SK-N-SH (cell line): ENCODE data around the gene GLIPR1L1. TPM values are rescaled to one million over a fixed set of nuclear protein-coding genes. Genes with fewer than 3 reads are reported as not detected.

Experiments used
- CTCF ChIA-PET: fragments of 300-600, 350-600 bp; formaldehyde crosslinking; extraction: SDS; loops from one replicate; lab custom pipeline; 2021; lab: Yijun Ruan, JAX
- POLR2A ChIA-PET: fragments of 350-600 bp; sonication (Branson Sonifier 250); formaldehyde crosslinking; extraction: SDS; loops from one replicate; lab custom pipeline; 2020; ENCODE audit warnings: antibody characterized with exemption, inconsistent platforms; lab: Yijun Ruan, JAX
- DNase-seq: peaks from one replicate; pipeline ENCODE4 v3.0.0; 2012
- H2AFZ ChIP-seq: fragments of 200-600 bp; sonication (generic); 2 replicates; pipeline ENCODE4 v1.8.1; 2016; ENCODE audit warnings: antibody characterized with exemption, mild to moderate bottlenecking, low read depth
- H3F3A ChIP-seq: fragments of 200-600 bp; sonication (generic); replicated peaks from 2 replicates; pipeline ENCODE3; 2016; ENCODE audit warnings: antibody characterized with exemption, mild to moderate bottlenecking; ENCODE audit not compliant: insufficient read depth
- H3K27ac ChIP-seq, 2 experiments: fragments of 200-500 bp in 1 of 2; fragments of 200-600 bp in 1 of 2; sonication (Bioruptor generic) in 1 of 2; sonication (generic), shearing (Covaris generic) in 1 of 2; 2 replicates each; pipeline versions ENCODE4 v1.5.1 to v1.6.1; 2014 to 2016; ENCODE audit warnings: low read depth in 2 of 2, inconsistent platforms in 1 of 2, low read length in 1 of 2, mild to moderate bottlenecking in 1 of 2, mixed read lengths in 1 of 2
- H3K27me3 ChIP-seq: fragments of 200-600 bp; sonication (generic), shearing (Covaris generic); 2 replicates; pipeline ENCODE4 v1.6.1; 2016; ENCODE audit warnings: mixed run types; ENCODE audit not compliant: insufficient read depth
- H3K36me3 ChIP-seq, 2 experiments: fragments of 200-500 bp in 1 of 2; fragments of 200-600 bp in 1 of 2; sonication (Bioruptor generic) in 1 of 2; sonication (generic) in 1 of 2; replicated peaks in 1 of 2; 2 replicates each; pipeline versions ENCODE3 to v1.5.1; 2014 to 2016; ENCODE audit warnings: low read length in 1 of 2, mild to moderate bottlenecking in 1 of 2; ENCODE audit not compliant: insufficient read depth in 2 of 2, control insufficient read depth in 1 of 2
- H3K4me1 ChIP-seq, 2 experiments: fragments of 200-500 bp in 1 of 2; fragments of 200-600 bp in 1 of 2; sonication (Bioruptor generic) in 1 of 2; sonication (generic), shearing (Covaris generic) in 1 of 2; 2 replicates each; pipeline versions ENCODE4 v1.5.1 to v1.6.1; 2014 to 2016; ENCODE audit warnings: low read depth in 1 of 2, low read length in 1 of 2, mixed run types in 1 of 2; ENCODE audit not compliant: insufficient read depth in 2 of 2, control insufficient read depth in 1 of 2
- H3K4me2 ChIP-seq: fragments of 200-600 bp; sonication (generic), shearing (Covaris generic); 2 replicates; pipeline ENCODE4 v1.6.1; 2017; ENCODE audit warnings: mixed run types
- H3K4me3 ChIP-seq, 2 experiments: fragments of 200-500 bp in 1 of 2; fragments of 200-600 bp in 1 of 2; sonication (Bioruptor generic) in 1 of 2; sonication (generic), shearing (Covaris generic) in 1 of 2; 2 replicates each; pipeline versions ENCODE4 v1.5.1 to v1.8.1; 2014 to 2016; ENCODE audit warnings: low read depth in 2 of 2, inconsistent platforms in 1 of 2, low read length in 1 of 2, mild to moderate bottlenecking in 1 of 2, mixed read lengths in 1 of 2, moderate library complexity in 1 of 2
- H3K79me2 ChIP-seq: fragments of 200-600 bp; sonication (generic); 2 replicates; pipeline ENCODE4 v1.8.1; 2017; ENCODE audit warnings: mild to moderate bottlenecking; ENCODE audit not compliant: insufficient read depth
- H3K9ac ChIP-seq: fragments of 200-600 bp; sonication (generic); 2 replicates; pipeline ENCODE4 v1.6.1; 2017; ENCODE audit warnings: mixed run types
- H3K9me2 ChIP-seq: fragments of 200-600 bp; sonication (generic); 2 replicates; pipeline ENCODE4 v1.6.1; 2017; ENCODE audit warnings: mixed run types
- H3K9me3 ChIP-seq: fragments of 200-600 bp; sonication (generic); 2 replicates; pipeline ENCODE4 v1.6.1; 2017; ENCODE audit warnings: mixed run types, mild to moderate bottlenecking, moderate library complexity
- H4K20me1 ChIP-seq: fragments of 200-600 bp; sonication (generic); 2 replicates; pipeline ENCODE4 v1.6.1; 2017; ENCODE audit warnings: mild to moderate bottlenecking, mixed run types; ENCODE audit not compliant: insufficient read depth
- CTCF ChIP-seq: fragments of 200-600 bp; sonication (generic); IDR thresholded peaks from 2 replicates; pipeline ENCODE4 v1.6.1; 2017; ENCODE audit warnings: antibody characterized with exemption, mild to moderate bottlenecking, moderate library complexity
- ELF1 ChIP-seq: IDR thresholded peaks from 2 replicates; pipeline ENCODE4 v1.4.0; 2012
- FOXJ3 ChIP-seq: sonication (generic); formaldehyde crosslinking; IDR thresholded peaks from 2 replicates; pipeline ENCODE4 v1.5.1; 2020; ENCODE audit warnings: mild to moderate bottlenecking, missing genetic modification reagents
- GATA2 ChIP-seq: sonication (generic); formaldehyde crosslinking; IDR thresholded peaks from 2 replicates; pipeline ENCODE4 v1.5.0; 2020; ENCODE audit warnings: mild to moderate bottlenecking, missing genetic modification reagents
- MXI1 ChIP-seq: IDR thresholded peaks from 2 replicates; pipeline ENCODE4 v1.6.1; 2012; ENCODE audit warnings: mild to moderate bottlenecking, low read depth, low read length, improper control_type of control experiment
- NRF1 ChIP-seq: IDR thresholded peaks from 2 replicates; pipeline ENCODE4 v1.6.1; 2012; ENCODE audit warnings: low read depth, mild to moderate bottlenecking, low read length
- POLR2AphosphoS5 ChIP-seq: IDR thresholded peaks from 2 replicates; pipeline ENCODE4 v1.6.1; 2012; ENCODE audit warnings: low read depth, low read length
- RAD21 ChIP-seq: IDR thresholded peaks from 2 replicates; pipeline ENCODE4 v1.6.1; 2012; ENCODE audit warnings: mild to moderate bottlenecking, low read length
- RCOR1 ChIP-seq: fragments of 150-350 bp; IDR thresholded peaks from 2 replicates; pipeline ENCODE4 v1.6.1; 2017; ENCODE audit warnings: antibody characterized with exemption, low read length
- RXRA ChIP-seq: IDR thresholded peaks from 2 replicates; pipeline ENCODE4 v1.4.0; 2012; ENCODE audit warnings: low read depth, mild to moderate bottlenecking, borderline replicate concordance
- SMC3 ChIP-seq: IDR thresholded peaks from 2 replicates; pipeline ENCODE4 v1.6.1; 2012; ENCODE audit warnings: low read depth, low read length, improper control_type of control experiment
- TEAD4 ChIP-seq: IDR thresholded peaks from 2 replicates; pipeline ENCODE4 v1.4.0; 2012; ENCODE audit warnings: mild to moderate bottlenecking, borderline replicate concordance; ENCODE audit not compliant: insufficient read depth
- USF1 ChIP-seq: IDR thresholded peaks from 2 replicates; pipeline ENCODE4 v1.4.0; 2012; ENCODE audit warnings: low read depth, borderline replicate concordance
- YY1 ChIP-seq: IDR thresholded peaks from 2 replicates; pipeline ENCODE4 v1.4.0; 2012; ENCODE audit warnings: low read depth, mild to moderate bottlenecking
- WGBS: methylation state at CpG from one replicate; pipeline ENCODE4 v1.1.6; 2017; ENCODE audit warnings: low lambda C conversion rate; 5-methylcytosine and 5-hydroxymethylcytosine counted together
- polyA plus RNA-seq, 3 experiments: library from polyadenylated mRNA; depleted of rRNA; stranded (reverse); fragments of >200 nt; gene quantifications; 2 replicates each; pipeline ENCODE4 v1.2.3, GENCODE V29; 2012

GLIPR1L1 gene
- polyA plus RNA-seq, 1 of the 3 experiments (the other 2 are of a cell fraction), result not detected

GRCh38 chr12:75350413-75350812, 15.9 kb downstream of the GLIPR1L1 start:
- POLR2A ChIA-PET, result no interaction called here
- H3K9me2 ChIP-seq, result no peaks in the 10 kb centered on the region
- H3F3A ChIP-seq, result no peaks in the 10 kb centered on the region
- H3K36me3 ChIP-seq, result peaks cover 0 to 10% of the 10 kb centered on the region in 2 experiments
- no peak overlapping the region for H3K27ac ChIP-seq
- no peaks in the 10 kb centered on the region for H4K20me1 ChIP-seq
- no peak overlapping the region for H3K4me2 ChIP-seq
- no peaks in the 10 kb centered on the region for H3K79me2 ChIP-seq
- H3K9me3 ChIP-seq, result peaks cover 2% of the 10 kb centered on the region
- H3K4me1 ChIP-seq, result no peaks in the 10 kb centered on the region
- 72% methylated on average over 2 of the region's 2 CpGs for WGBS
- TF ChIP-seq ELF1, result no peak
- no peak for TF ChIP-seq MXI1
- no peak for TF ChIP-seq GATA2 (CRISPR knock-in tag)
- TF ChIP-seq RCOR1, result no peak
- TF ChIP-seq SMC3, result no peak
- no peak for TF ChIP-seq TEAD4
- no peak for TF ChIP-seq RXRA
- TF ChIP-seq USF1, result no peak
- no peak for TF ChIP-seq POLR2AphosphoS5
- no peak for TF ChIP-seq YY1
- no peak for TF ChIP-seq FOXJ3
- TF ChIP-seq RAD21, result no peak
- H3K4me3 ChIP-seq, result no peak overlapping the region
- CTCF ChIA-PET, result no interaction called here
- H2AFZ ChIP-seq, result no peak overlapping the region
- H3K27me3 ChIP-seq, result no peaks in the 10 kb centered on the region
- no peak overlapping the region for H3K9ac ChIP-seq
- no peak for DNase-seq

GRCh38 chr12:75354011-75354410, 19.5 kb downstream of the GLIPR1L1 start:
- Histone ChIP-seq H3K4me3 (no peak overlapping the region), H3K79me2 (no peaks in the 10 kb centered on the region), H4K20me1 (no peaks in the 10 kb centered on the region), H3K4me2 (no peak overlapping the region), H3K27me3 (no peaks in the 10 kb centered on the region), H3K27ac (no peak overlapping the region), H3K4me1 (no peaks in the 10 kb centered on the region), H3F3A (no peaks in the 10 kb centered on the region), H3K9ac (no peak overlapping the region), H3K9me2 (no peaks in the 10 kb centered on the region), H3K36me3 (peaks cover 0 to 14% of the 10 kb centered on the region in 2 experiments), H2AFZ (no peak overlapping the region), H3K9me3 (peaks cover 6% of the 10 kb centered on the region)
- ChIA-PET CTCF (interaction anchor here (0.6 to 1.1 kb wide), 2 partner anchors 20 to 431 kb away, joined by 3 read pairs; no protein-coding TSS in a partner anchor), POLR2A (no interaction called here)
- no peak for DNase-seq
- TF ChIP-seq GATA2 (CRISPR knock-in tag) (no peak), NRF1 (no peak), CTCF (no peak)
